Ovary (tissue), 3 donors: ENCODE measurements around the gene KMT2E.

Experiments used
- EP300 ChIP-seq: sonication (generic); formaldehyde crosslinking; IDR thresholded peaks from one replicate; pipeline ENCODE4 v1.6.1; 2017; ENCODE audit warnings: antibody characterized with exemption
- POLR2A ChIP-seq: fragments of 450-650 bp; IDR thresholded peaks from one replicate; pipeline ENCODE4 v1.6.1; 2017; ENCODE audit warnings: antibody characterized with exemption, mild to moderate bottlenecking, moderate library complexity
- TF ChIP-seq, protein P1 (sequence below), 3 donors: fragments of 450-650 bp in 2 of 3; fragments of 200-600 bp in 1 of 3; IDR thresholded peaks; one replicate each; pipeline versions ENCODE4 v1.5.1 to v1.8.0; 2016 to 2022; ENCODE audit warnings: antibody characterized with exemption in 3 of 3, mild to moderate bottlenecking in 1 of 3
- donor health status: DM: no; HTN: no; CAD: no.

DNA sequence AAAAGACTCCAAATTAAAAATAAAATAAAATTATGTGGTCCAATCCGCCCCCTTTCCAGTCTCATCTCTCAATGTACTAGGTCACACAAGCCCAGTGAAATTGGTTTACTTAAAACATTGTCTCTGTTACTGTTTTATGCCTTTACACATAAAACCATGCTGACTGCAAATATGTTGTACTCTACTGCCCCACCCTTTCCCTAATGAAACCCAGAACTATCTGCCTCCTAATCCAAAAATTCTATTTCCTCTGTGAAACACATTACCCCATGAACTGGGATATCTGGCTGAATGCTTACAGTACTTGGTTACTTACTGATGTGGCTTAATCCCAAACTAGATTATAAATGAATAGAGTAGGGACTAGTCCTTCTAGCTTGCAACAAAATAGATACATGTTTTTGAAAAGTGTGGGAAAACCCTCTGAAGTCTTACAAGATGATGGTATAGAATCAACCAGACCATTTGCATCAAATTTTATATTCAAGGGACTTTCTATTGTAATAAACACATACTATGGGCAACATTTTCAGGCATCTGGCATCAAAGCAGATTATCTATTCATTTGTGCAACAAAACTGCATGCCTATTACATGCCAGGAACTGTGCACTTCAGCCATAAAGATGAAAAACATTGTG is 10.0 kb upstream of the KMT2E start:
- TF ChIP-seq POLR2A = no peak
- TF ChIP-seq, protein P1, sequence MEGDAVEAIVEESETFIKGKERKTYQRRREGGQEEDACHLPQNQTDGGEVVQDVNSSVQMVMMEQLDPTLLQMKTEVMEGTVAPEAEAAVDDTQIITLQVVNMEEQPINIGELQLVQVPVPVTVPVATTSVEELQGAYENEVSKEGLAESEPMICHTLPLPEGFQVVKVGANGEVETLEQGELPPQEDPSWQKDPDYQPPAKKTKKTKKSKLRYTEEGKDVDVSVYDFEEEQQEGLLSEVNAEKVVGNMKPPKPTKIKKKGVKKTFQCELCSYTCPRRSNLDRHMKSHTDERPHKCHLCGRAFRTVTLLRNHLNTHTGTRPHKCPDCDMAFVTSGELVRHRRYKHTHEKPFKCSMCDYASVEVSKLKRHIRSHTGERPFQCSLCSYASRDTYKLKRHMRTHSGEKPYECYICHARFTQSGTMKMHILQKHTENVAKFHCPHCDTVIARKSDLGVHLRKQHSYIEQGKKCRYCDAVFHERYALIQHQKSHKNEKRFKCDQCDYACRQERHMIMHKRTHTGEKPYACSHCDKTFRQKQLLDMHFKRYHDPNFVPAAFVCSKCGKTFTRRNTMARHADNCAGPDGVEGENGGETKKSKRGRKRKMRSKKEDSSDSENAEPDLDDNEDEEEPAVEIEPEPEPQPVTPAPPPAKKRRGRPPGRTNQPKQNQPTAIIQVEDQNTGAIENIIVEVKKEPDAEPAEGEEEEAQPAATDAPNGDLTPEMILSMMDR (IDR thresholded peaks at IDR 0.05) = no peak
- TF ChIP-seq EP300 = no peak
